Hepatocyte (in vitro differentiated cells): Measurements from ENCODE around the gene ARID4B. TPM values are rescaled to one million over a fixed set of nuclear protein-coding genes. Genes with fewer than 3 reads are reported as not detected.

Experiments used
- DNase-seq: peaks from one replicate; pipeline ENCODE4 v3.0.0-alpha.2; 2016; ENCODE audit warnings: low spot score
- H2AFZ ChIP-seq: fragments of 200-600 bp; sonication (generic); 2 replicates; pipeline ENCODE4 v1.6.0; 2016; ENCODE audit warnings: antibody characterized with exemption, mild to moderate bottlenecking
- H3K27ac ChIP-seq: fragments of 200-600 bp; sonication (generic); 2 replicates; pipeline ENCODE4 v1.5.1; 2016; ENCODE audit warnings: mild to moderate bottlenecking
- H3K27me3 ChIP-seq: fragments of 200-600 bp; sonication (generic); 2 replicates; pipeline ENCODE4 v1.6.1; 2016
- H3K36me3 ChIP-seq: fragments of 200-600 bp; sonication (generic); replicated peaks from 2 replicates; pipeline ENCODE4 v1.5.1; 2016; ENCODE audit warnings: low read depth; ENCODE audit not compliant: insufficient read depth
- H3K4me1 ChIP-seq: fragments of 200-600 bp; sonication (generic); 2 replicates; pipeline ENCODE4 v1.5.1; 2016; ENCODE audit warnings: mild to moderate bottlenecking, moderate library complexity; ENCODE audit not compliant: insufficient read depth
- H3K4me2 ChIP-seq: fragments of 200-600 bp; sonication (generic); 2 replicates; pipeline ENCODE4 v1.6.0; 2016
- H3K4me3 ChIP-seq: fragments of 200-600 bp; sonication (generic); 2 replicates; pipeline ENCODE4 v1.5.1; 2016; ENCODE audit warnings: mild to moderate bottlenecking
- H3K79me2 ChIP-seq: fragments of 200-600 bp; sonication (generic); 2 replicates; pipeline ENCODE4 v1.6.0; 2017; ENCODE audit warnings: mild to moderate bottlenecking
- H3K9me2 ChIP-seq: fragments of 200-600 bp; sonication (generic); replicated peaks from 2 replicates; pipeline ENCODE4 v1.6.0; 2017; ENCODE audit warnings: mild to moderate bottlenecking; ENCODE audit not compliant: insufficient read depth
- H3K9me3 ChIP-seq: fragments of 200-600 bp; sonication (generic); 2 replicates; pipeline ENCODE4 v1.5.1; 2016; ENCODE audit warnings: low read depth, mild to moderate bottlenecking
- H4K20me1 ChIP-seq: fragments of 200-600 bp; sonication (generic); 2 replicates; pipeline ENCODE4 v1.6.0; 2016; ENCODE audit warnings: mild to moderate bottlenecking; ENCODE audit not compliant: insufficient read depth, poor library complexity, severe bottlenecking
- EZH2 ChIP-seq: fragments of 200-600 bp; sonication (generic); IDR thresholded peaks from 2 replicates; pipeline ENCODE4 v1.6.1; 2016; ENCODE audit warnings: antibody characterized with exemption, mild to moderate bottlenecking, borderline replicate concordance
- EZH2phosphoT487 ChIP-seq: fragments of 200-600 bp; sonication (generic); IDR thresholded peaks from one replicate; pipeline ENCODE4 v1.6.1; 2018; ENCODE audit warnings: antibody characterized with exemption, mild to moderate bottlenecking, low read depth, moderate library complexity; ENCODE audit not compliant: unreplicated experiment, severe bottlenecking
- whole genome bisulfite sequencing: methylation state at CpG from one replicate; pipeline ENCODE4 v1.1.6; 2016; ENCODE audit warnings: low lambda C conversion rate; ENCODE audit errors: missing lambda C conversion rate; 5-methylcytosine and 5-hydroxymethylcytosine counted together
- polyA plus RNA-seq: library from polyadenylated mRNA; unstranded; fragments of >200 nt; fragmentation: Nextera tagmentation; extraction: Ambion mirVana; gene quantifications from 2 replicates; pipeline ENCODE4 v1.2.1, GENCODE V29; 2016
- total RNA-seq: library from RNA; depleted of rRNA; stranded (reverse); fragments of >200 nt; gene quantifications from 2 replicates; pipeline ENCODE4 v1.2.3, GENCODE V29; 2014
- TF ChIP-seq, protein P1 (sequence below): fragments of 200-600 bp; sonication (generic); IDR thresholded peaks from 2 replicates; pipeline ENCODE4 v1.5.1; 2016; ENCODE audit warnings: antibody characterized with exemption, mild to moderate bottlenecking; ENCODE audit not compliant: poor library complexity

Gene ARID4B
- total and polyA plus RNA-seq, 2 experiments from 2014 or later = 29.4 to 35.0 TPM

GRCh38 chr1:235298758-235299157 is 29.2 kb downstream of the ARID4B start:
- Histone ChIP-seq H4K20me1 (peaks cover 92% of the 10 kb centered on the region), H3K4me2 (no peak overlapping the region), H3K79me2 (peaks cover 100% of the 10 kb centered on the region), H3K27ac (no peak overlapping the region), H3K36me3 (no peaks in the 10 kb centered on the region), H3K9me2 (no peaks in the 10 kb centered on the region), H3K4me1 (peaks cover 6% of the 10 kb centered on the region), H3K27me3 (no peaks in the 10 kb centered on the region), H2AFZ (no peak overlapping the region), H3K9me3 (no peaks in the 10 kb centered on the region), H3K4me3 (no peak overlapping the region)
- 73% methylated on average over 2 of the region's 2 CpGs for WGBS
- no peak for DNase-seq
- TF ChIP-seq, protein P1, sequence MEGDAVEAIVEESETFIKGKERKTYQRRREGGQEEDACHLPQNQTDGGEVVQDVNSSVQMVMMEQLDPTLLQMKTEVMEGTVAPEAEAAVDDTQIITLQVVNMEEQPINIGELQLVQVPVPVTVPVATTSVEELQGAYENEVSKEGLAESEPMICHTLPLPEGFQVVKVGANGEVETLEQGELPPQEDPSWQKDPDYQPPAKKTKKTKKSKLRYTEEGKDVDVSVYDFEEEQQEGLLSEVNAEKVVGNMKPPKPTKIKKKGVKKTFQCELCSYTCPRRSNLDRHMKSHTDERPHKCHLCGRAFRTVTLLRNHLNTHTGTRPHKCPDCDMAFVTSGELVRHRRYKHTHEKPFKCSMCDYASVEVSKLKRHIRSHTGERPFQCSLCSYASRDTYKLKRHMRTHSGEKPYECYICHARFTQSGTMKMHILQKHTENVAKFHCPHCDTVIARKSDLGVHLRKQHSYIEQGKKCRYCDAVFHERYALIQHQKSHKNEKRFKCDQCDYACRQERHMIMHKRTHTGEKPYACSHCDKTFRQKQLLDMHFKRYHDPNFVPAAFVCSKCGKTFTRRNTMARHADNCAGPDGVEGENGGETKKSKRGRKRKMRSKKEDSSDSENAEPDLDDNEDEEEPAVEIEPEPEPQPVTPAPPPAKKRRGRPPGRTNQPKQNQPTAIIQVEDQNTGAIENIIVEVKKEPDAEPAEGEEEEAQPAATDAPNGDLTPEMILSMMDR = no peak
- TF ChIP-seq EZH2 = no peak
- no peak for TF ChIP-seq EZH2phosphoT487

GRCh38 chr1:235297579-235297978 is 30.4 kb downstream of the ARID4B start:
- no peak overlapping the region for H3K27ac ChIP-seq
- H3K4me3 ChIP-seq = no peak overlapping the region
- H3K27me3 ChIP-seq = no peaks in the 10 kb centered on the region
- H3K36me3 ChIP-seq = no peaks in the 10 kb centered on the region
- no peaks in the 10 kb centered on the region for H3K9me2 ChIP-seq
- H3K9me3 ChIP-seq = no peaks in the 10 kb centered on the region
- H2AFZ ChIP-seq = no peak overlapping the region
- H3K4me2 ChIP-seq = no peak overlapping the region
- TF ChIP-seq EZH2phosphoT487 (no peak), EZH2 (no peak)
- TF ChIP-seq, protein P1 = no peak
- DNase-seq = no peak
- peaks cover 100% of the 10 kb centered on the region for H3K79me2 ChIP-seq
- H3K4me1 ChIP-seq = peaks cover 6% of the 10 kb centered on the region
- 81% methylated on average over 3 of the region's 3 CpGs for WGBS
- H4K20me1 ChIP-seq = peaks cover 92% of the 10 kb centered on the region

GRCh38 chr1:235296729-235297128 is 31.2 kb downstream of the ARID4B start:
- Histone ChIP-seq H4K20me1 (peaks cover 92% of the 10 kb centered on the region), H3K4me2 (no peak overlapping the region), H3K79me2 (peaks cover 100% of the 10 kb centered on the region), H3K27ac (no peak overlapping the region), H3K4me3 (no peak overlapping the region), H3K36me3 (no peaks in the 10 kb centered on the region), H3K9me3 (no peaks in the 10 kb centered on the region), H3K4me1 (peaks cover 6% of the 10 kb centered on the region), H2AFZ (no peak overlapping the region), H3K9me2 (no peaks in the 10 kb centered on the region), H3K27me3 (no peaks in the 10 kb centered on the region)
- 96% methylated on average over 1 of the region's 1 CpG for WGBS
- DNase-seq = no peak
- TF ChIP-seq, protein P1 = no peak
- no peak for TF ChIP-seq EZH2
- TF ChIP-seq EZH2phosphoT487 = no peak
